ENCODE results near the gene RBM34.

DNA sequence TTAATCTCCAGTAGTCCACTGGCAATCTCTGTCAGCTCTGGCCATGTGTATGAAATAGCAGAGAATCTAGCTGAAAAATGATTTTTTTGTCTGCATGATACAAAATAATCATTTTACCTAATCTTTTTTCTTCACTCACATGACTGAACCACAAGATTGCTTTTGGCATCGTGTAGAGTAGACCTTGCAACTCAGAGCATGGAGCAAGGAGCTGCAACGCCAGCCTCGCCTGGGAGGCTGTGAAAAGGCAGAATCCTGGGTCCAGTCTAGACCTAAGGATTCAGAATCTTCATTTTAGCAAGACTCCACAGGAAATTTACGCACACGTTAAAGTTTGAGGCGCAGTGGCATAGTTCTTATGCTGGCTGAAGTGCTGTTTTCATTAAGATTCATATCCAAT, 72.6 kb downstream of the RBM34 start:
- TF ChIP-seq, protein P1, sequence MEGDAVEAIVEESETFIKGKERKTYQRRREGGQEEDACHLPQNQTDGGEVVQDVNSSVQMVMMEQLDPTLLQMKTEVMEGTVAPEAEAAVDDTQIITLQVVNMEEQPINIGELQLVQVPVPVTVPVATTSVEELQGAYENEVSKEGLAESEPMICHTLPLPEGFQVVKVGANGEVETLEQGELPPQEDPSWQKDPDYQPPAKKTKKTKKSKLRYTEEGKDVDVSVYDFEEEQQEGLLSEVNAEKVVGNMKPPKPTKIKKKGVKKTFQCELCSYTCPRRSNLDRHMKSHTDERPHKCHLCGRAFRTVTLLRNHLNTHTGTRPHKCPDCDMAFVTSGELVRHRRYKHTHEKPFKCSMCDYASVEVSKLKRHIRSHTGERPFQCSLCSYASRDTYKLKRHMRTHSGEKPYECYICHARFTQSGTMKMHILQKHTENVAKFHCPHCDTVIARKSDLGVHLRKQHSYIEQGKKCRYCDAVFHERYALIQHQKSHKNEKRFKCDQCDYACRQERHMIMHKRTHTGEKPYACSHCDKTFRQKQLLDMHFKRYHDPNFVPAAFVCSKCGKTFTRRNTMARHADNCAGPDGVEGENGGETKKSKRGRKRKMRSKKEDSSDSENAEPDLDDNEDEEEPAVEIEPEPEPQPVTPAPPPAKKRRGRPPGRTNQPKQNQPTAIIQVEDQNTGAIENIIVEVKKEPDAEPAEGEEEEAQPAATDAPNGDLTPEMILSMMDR (IDR thresholded peaks at IDR 0.05): no peak
- no peak for TF ChIP-seq POLR2AphosphoS5 (IDR thresholded peaks at IDR 0.05)
- no peak for TF ChIP-seq POLR2A (IDR thresholded peaks at IDR 0.05)
